Measurements from ENCODE around the gene PAQR5. TPM values are rescaled to one million over a fixed set of nuclear protein-coding genes. Genes with fewer than 3 reads are reported as not detected.

PAQR5 gene
- total RNA-seq, 1 experiment from 2014 or later = 3.4 TPM

DNA sequence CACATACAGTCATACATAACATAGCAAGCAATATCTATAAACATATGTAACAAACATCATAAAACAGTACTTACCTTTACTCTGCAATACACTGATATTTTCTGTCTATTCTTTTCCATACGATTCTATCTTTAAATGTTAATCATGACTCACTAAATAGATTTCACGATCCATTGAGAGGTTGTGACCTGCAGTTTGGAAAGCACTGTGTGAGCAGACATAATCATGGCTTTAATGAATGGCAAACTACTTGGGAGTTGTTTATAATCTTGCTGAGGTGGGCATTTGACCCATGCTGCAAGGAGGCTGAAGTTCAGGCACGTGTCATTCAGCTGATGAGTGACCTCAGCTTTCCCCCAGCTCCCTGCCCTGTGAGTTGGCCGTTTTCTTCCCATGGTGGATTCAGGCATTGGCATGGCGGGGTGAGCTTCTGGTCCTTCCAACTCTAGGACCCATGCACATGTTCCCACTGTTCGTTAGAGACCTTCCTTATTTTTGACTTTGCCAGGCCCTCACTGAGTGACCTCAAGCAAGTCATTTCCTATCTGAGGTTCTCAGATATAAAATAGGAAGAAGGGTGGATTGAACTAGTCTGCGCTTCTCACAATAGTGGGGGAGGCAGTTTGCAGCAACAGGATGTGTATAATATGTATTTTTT is 41.7 kb downstream of the PAQR5 start:
- Histone ChIP-seq H3K4me3 (ENCODE audit: low read depth, low read length) (no peak overlapping the region), H3K4me1 (peaks cover 18% of the 10 kb centered on the region; the same call in 1 of the 2 replicates), H3K36me3 (ENCODE audit: control insufficient read depth, insufficient read depth, low read length) (no peaks in the 10 kb centered on the region), H3K9me3 (no peaks in the 10 kb centered on the region), H3K27me3 (replicated peaks; ENCODE audit: control insufficient read depth, insufficient read depth, low read length) (no peaks in the 10 kb centered on the region)
- DNase-seq = no peak
- Mint-ChIP-seq H3K4me3 (ENCODE audit: unreplicated experiment) (no peak overlapping the region), H3K27me3 (ENCODE audit: insufficient read depth, unreplicated experiment) (no peaks in the 10 kb centered on the region), H3K36me3 (ENCODE audit: insufficient read depth, unreplicated experiment) (peaks cover 4% of the 10 kb centered on the region), H3K4me1 (ENCODE audit: low read depth, unreplicated experiment) (no peaks in the 10 kb centered on the region), H3K27ac (ENCODE audit: unreplicated experiment) (no peak overlapping the region), H3K9me3 (ENCODE audit: unreplicated experiment) (no peaks in the 10 kb centered on the region)
- CTCF ChIA-PET = no interaction called here
- no TSS peak for BruUV-seq (replicated peaks)
- intact Hi-C loops (cut with micrococcal nuclease; ENCODE audit: unreplicated experiment) = no loop called here
- POLR2A ChIA-PET = no interaction called here
- TF ChIP-seq, protein P1, sequence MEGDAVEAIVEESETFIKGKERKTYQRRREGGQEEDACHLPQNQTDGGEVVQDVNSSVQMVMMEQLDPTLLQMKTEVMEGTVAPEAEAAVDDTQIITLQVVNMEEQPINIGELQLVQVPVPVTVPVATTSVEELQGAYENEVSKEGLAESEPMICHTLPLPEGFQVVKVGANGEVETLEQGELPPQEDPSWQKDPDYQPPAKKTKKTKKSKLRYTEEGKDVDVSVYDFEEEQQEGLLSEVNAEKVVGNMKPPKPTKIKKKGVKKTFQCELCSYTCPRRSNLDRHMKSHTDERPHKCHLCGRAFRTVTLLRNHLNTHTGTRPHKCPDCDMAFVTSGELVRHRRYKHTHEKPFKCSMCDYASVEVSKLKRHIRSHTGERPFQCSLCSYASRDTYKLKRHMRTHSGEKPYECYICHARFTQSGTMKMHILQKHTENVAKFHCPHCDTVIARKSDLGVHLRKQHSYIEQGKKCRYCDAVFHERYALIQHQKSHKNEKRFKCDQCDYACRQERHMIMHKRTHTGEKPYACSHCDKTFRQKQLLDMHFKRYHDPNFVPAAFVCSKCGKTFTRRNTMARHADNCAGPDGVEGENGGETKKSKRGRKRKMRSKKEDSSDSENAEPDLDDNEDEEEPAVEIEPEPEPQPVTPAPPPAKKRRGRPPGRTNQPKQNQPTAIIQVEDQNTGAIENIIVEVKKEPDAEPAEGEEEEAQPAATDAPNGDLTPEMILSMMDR (IDR thresholded peaks at IDR 0.05; ENCODE audit: insufficient read depth in 1 of 2, low read depth in 1 of 2, low read length in 1 of 2, severe bottlenecking in 1 of 2, unreplicated experiment in 1 of 2) = no peak

DNA sequence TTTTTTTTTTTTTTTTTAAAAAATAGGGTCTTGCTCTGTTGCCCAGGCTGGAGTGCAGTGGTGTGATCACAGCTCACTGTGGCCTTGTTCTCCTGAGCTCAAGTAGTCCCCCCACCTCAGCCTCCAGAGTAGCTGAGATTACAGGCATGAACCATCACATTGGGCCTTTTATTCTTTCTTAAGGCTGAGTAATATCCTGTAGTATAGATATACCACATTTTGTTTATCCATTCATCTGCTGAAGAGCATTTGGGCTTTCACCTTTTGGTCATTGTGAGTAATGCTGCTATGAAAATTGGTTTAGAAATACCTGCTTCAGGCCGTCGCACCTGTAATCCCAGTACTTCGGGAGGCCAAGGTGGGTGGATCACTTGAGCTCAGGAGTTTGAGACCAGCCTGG is 42.6 kb downstream of the PAQR5 start:
- POLR2A ChIA-PET = no interaction called here
- H3K9me3 Mint-ChIP-seq (ENCODE audit: unreplicated experiment) = no peaks in the 10 kb centered on the region

DNA sequence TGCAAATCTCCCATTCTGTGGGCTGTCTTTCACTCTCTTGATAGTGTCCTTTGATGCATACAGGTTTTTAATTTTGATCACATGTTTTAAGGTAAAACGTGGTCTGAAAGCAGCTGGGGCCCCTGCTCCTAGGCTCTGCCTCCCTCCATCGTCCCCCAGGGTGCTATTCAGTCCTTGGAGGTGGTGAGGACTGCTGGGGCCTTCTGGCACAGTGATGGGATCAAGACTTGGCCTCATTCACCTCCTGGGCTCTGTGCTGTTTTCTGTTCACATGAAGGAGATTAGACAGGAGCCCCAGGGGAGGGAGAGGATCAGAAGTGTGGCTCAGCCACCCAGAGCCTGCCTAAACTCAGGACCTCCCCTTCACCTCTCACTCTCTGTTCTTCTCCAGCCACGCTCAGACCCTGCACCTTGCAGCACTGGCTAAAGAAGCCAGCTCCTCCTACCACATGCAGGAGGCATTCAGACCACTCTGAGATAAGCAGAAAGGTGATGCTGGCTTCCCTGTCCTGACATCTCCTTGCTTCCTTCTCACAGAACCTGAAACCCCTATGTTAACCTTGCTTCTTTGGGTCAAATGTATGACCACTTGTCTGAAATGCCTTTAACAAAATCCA is 43.9 kb downstream of the PAQR5 start:
- Mint-ChIP-seq H3K4me3 (ENCODE audit: unreplicated experiment) (no peak overlapping the region), H3K27ac (ENCODE audit: unreplicated experiment) (no peak overlapping the region), H3K27me3 (ENCODE audit: insufficient read depth, unreplicated experiment) (no peaks in the 10 kb centered on the region), H3K36me3 (ENCODE audit: insufficient read depth, unreplicated experiment) (peaks cover 4% of the 10 kb centered on the region), H3K9me3 (ENCODE audit: unreplicated experiment) (no peaks in the 10 kb centered on the region), H3K4me1 (ENCODE audit: low read depth, unreplicated experiment) (no peaks in the 10 kb centered on the region)
- POLR2A ChIA-PET = no interaction called here
- BruUV-seq (replicated peaks) = no TSS peak
- Histone ChIP-seq H3K4me3 (ENCODE audit: low read depth, low read length) (no peak overlapping the region), H3K36me3 (ENCODE audit: control insufficient read depth, insufficient read depth, low read length) (no peaks in the 10 kb centered on the region), H3K27me3 (replicated peaks; ENCODE audit: control insufficient read depth, insufficient read depth, low read length) (no peaks in the 10 kb centered on the region), H3K4me1 (peaks cover 10% of the 10 kb centered on the region; the same call in 1 of the 2 replicates), H3K9me3 (no peaks in the 10 kb centered on the region)
- intact Hi-C loops (cut with micrococcal nuclease; ENCODE audit: unreplicated experiment) = no loop called here
- CTCF ChIA-PET = no interaction called here
- no peak for DNase-seq
- TF ChIP-seq, protein P1 (IDR thresholded peaks at IDR 0.05; ENCODE audit: insufficient read depth in 1 of 2, low read depth in 1 of 2, low read length in 1 of 2, severe bottlenecking in 1 of 2, unreplicated experiment in 1 of 2) = no peak

More for the DNA sequence above, 42.6 kb downstream of the PAQR5 start:
- Histone ChIP-seq H3K9me3 (no peaks in the 10 kb centered on the region), H3K4me3 (ENCODE audit: low read depth, low read length) (no peak overlapping the region), H3K4me1 (peaks cover 18% of the 10 kb centered on the region; the same call in 1 of the 2 replicates), H3K27me3 (replicated peaks; ENCODE audit: control insufficient read depth, insufficient read depth, low read length) (no peaks in the 10 kb centered on the region), H3K36me3 (ENCODE audit: control insufficient read depth, insufficient read depth, low read length) (no peaks in the 10 kb centered on the region)
- H3K27me3 Mint-ChIP-seq (ENCODE audit: insufficient read depth, unreplicated experiment) = no peaks in the 10 kb centered on the region
- H3K4me1 Mint-ChIP-seq (ENCODE audit: low read depth, unreplicated experiment) = no peaks in the 10 kb centered on the region
- H3K27ac Mint-ChIP-seq (ENCODE audit: unreplicated experiment) = no peak overlapping the region
- no TSS peak for BruUV-seq (replicated peaks)
- H3K36me3 Mint-ChIP-seq (ENCODE audit: insufficient read depth, unreplicated experiment) = peaks cover 4% of the 10 kb centered on the region
- TF ChIP-seq, protein P1 (IDR thresholded peaks at IDR 0.05; ENCODE audit: insufficient read depth in 1 of 2, low read depth in 1 of 2, low read length in 1 of 2, severe bottlenecking in 1 of 2, unreplicated experiment in 1 of 2) = no peak
- intact Hi-C loops (cut with micrococcal nuclease; ENCODE audit: unreplicated experiment) = no loop called here
- CTCF ChIA-PET = no interaction called here
- H3K4me3 Mint-ChIP-seq (ENCODE audit: unreplicated experiment) = no peak overlapping the region
- no peak for DNase-seq
